OCI-LY3 (cell line): ENCODE data around the gene SERGEF.

Experiments
- EZH2phosphoT487 ChIP-seq: fragments of 200-600 bp; shearing (Covaris generic); IDR thresholded peaks from 2 replicates; pipeline ENCODE4 v1.6.1; 2018; ENCODE audit warnings: antibody characterized with exemption, mixed run types, low read depth
- TF ChIP-seq, protein P1 (sequence below): fragments of 200-600, 300-600 bp; sonication (generic); IDR thresholded peaks from 2 replicates; pipeline ENCODE4 v1.5.1; 2014; ENCODE audit warnings: antibody characterized with exemption, low read length, low read depth

DNA sequence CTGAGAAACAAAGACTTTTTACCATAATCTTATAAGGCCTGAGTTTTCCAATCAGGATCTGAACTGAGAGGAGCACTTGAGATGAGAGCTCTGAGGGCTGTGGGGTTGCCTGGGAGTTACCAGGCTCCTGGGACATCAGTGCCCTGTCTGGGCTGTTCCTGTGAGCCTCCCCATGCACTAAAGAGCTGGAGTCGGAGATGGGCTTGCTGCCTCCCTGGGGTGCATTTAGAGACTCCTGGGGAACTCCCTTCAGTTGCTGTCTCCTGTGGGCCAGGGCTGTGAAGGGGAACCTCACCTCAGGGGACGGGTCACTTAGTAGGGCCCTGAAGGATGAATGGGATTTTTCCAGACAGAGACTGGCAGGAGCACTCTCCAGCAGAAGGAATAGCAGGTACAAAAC lies 244.9 kb downstream of the SERGEF start:
- TF ChIP-seq, protein P1, sequence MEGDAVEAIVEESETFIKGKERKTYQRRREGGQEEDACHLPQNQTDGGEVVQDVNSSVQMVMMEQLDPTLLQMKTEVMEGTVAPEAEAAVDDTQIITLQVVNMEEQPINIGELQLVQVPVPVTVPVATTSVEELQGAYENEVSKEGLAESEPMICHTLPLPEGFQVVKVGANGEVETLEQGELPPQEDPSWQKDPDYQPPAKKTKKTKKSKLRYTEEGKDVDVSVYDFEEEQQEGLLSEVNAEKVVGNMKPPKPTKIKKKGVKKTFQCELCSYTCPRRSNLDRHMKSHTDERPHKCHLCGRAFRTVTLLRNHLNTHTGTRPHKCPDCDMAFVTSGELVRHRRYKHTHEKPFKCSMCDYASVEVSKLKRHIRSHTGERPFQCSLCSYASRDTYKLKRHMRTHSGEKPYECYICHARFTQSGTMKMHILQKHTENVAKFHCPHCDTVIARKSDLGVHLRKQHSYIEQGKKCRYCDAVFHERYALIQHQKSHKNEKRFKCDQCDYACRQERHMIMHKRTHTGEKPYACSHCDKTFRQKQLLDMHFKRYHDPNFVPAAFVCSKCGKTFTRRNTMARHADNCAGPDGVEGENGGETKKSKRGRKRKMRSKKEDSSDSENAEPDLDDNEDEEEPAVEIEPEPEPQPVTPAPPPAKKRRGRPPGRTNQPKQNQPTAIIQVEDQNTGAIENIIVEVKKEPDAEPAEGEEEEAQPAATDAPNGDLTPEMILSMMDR = no peak
- TF ChIP-seq EZH2phosphoT487 = no peak
